Endometrium (tissue), 2 donors: ENCODE data around the gene ATP2A2.

Source experiments
- FAIRE-seq: peaks from 2 replicates; lab custom pipeline; 2012; peaks lifted over from hg19 to GRCh38; lab: Jason Lieb, UNC
- donor health status: control.
- donor health status: control.

The ATP2A2 gene

DNA sequence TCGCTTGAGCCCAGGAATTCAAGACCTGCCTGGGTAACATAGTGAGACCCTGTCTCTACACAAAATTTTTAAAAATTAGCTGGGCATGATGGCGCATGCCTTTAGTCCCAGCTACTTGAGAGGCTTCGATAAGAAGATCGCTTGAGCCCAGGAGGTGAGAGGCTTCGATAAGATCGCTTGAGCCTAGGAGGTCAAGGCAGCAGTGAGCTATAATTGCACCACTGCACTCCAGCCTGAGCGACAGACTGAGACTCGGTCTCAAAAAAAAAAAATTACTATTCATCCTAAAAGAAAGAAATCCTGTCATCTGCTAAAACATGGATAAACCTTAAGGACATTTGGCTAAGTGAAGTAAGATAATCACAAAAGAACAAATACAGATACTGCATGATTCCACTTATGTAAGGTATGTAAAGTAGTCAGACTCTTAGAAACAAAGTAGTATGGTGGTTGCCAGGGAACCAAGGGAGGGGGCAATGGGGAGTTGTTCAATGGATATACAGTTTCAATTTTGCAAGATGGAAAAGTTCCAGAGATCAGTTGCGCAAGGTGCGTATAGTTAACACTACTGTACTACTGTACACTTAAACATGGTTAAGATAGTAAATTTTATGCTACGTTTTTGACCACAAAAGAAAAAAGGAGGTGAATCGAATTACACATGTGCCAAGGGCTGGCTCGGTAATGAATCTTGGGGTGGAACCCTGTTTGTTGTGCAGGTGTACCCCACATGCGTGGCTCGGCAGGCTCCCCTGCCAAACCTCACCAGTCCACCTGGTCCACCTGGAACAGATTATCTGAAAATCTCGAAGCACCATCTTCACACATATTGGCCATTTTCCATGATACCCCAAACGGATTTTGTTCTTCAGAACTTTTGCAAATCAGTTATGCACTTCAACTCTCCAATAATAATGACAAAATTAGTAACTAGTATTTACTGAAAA lies 18.3 kb upstream of the ATP2A2 start:
- no peak for FAIRE-seq

DNA sequence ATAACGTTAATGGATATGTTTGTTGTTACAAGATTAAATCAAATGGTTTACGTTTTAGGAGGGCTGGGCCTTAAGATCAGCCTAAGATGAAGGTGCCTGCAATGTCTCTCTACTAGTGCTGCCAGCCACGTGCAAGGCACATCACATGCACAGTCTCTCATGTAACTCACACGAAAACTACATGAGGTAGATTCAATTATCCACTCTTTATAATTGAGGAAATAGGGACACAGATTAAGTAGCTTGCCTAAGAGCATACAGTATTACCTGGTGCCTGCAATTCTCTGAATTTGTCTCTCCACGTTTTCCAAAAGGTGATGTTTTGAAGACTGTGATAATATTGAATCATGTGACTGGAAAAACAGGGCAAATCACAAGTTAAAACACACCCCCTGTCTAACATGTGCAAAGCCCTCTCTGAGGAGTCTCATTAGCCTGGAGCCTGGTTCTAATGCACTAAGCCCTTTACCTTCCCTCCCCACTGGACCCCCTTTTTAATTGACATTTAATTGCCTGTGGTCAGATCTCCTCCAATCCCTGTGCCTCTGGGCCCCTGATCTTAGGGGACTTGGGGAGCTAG lies 14.6 kb upstream of the ATP2A2 start:
- FAIRE-seq, result no peak

DNA sequence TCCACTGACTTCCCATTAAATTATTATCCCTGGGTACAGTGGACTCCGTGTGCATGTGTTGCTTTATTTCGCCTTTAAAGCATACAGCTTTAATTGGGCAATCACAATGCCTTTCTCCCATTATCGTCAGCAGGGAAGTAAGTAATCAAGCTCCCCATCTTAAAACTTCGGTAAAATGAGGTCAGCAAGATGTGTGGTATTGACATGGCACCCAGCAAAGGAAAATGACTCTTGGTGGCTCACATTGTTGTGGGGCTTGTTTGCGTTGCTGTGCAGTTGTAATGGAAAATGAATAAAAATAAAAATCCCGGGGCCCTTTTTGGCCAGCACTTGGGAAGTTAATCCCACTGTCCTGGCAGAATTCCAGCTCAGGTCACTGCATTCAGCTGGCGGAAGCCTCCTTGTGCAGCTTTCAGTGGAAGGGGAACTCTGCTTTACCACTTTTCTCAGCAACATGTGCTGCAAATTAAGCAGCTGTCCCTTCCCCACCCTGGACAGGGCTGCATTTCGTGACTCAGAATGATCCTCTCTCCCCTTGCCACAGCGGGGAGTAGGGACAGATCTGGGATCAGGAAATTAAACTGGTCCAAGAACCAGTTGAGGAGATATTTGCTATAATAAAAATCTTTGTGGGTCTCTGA lies 13.9 kb upstream of the ATP2A2 start:
- FAIRE-seq, result no peak

DNA sequence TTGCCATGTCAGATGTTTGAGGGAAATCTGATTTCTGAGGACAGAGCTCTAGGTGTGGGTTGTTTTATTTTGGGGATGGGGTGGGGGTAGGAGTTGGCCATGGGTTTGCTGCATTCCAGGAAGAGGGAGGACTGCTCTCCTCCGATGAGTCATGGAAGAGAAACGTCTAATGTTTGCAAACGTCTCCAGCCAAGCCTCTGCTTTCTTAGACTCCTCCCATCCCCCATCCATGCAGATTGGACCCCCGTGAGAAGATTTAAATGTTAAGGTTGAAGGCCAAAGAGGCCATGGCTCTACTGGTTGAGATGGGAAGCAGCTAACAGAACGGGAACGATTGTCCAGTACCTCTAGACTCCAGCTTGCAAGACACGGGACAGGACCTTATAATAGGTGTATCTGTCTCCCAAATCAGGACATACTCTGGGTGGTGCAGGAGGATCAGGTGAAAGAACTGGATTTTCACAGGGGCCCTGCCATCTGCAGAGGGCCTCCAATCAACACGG lies 11.4 kb upstream of the ATP2A2 start:
- FAIRE-seq, result no peak

DNA sequence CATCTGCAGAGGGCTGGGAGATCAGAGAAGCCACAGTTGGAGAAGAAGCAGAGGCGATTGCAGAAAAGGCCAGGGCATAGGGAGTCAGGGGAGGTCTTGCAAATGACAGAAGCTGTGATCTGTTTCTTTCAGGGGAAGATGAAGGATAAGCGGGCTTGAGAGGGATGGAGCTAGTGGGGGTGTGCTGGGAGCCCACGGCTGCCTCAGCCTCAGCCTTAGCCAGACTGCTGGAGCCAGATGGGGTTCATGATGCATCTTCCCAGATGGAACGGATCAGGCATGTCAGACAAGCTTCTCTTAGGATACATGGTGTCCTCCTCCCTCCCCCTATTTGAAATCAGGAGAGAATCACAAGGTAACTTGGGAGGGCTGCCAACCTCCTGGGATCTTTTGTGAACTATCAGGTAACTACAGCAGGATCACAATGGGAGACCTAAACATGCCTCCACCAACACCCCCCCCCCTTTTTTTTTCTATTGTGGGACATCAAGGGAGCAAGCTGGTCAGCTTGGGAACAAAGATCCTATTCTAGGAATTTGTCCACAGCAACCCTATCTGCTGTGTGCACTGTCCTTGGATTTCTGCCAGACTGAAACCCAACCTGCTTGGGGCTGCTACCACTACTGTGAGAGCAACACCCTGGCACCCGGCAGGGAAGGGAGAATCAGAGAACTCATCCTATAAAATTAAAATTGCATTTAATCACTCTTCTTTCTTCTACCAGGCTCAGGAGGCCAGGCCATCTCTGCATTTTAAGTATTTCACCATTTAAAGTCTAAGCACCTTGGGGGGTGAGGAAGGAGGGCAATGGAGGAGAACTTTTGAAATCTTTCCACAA lies 10.7 kb upstream of the ATP2A2 start:
- FAIRE-seq, result no peak

DNA sequence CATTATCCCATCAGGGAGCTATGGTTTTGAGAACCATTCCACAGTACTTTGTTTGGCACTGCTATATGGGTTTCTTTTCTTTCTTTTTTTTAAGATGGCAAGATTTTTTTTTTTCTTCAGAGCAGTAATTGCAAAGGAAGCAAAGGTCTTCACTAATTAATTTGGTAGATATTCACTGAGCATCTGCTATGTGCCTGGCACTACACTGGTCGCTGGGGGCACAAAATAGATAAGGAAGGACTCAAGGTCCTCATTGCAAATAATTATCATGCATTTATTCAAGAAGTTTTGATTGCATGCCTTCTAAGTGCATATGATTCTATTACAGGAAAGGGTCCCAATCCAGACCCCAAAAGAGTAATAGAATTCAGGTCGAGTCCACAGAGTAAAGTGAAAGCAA lies 10.0 kb upstream of the ATP2A2 start:
- no peak for FAIRE-seq

DNA sequence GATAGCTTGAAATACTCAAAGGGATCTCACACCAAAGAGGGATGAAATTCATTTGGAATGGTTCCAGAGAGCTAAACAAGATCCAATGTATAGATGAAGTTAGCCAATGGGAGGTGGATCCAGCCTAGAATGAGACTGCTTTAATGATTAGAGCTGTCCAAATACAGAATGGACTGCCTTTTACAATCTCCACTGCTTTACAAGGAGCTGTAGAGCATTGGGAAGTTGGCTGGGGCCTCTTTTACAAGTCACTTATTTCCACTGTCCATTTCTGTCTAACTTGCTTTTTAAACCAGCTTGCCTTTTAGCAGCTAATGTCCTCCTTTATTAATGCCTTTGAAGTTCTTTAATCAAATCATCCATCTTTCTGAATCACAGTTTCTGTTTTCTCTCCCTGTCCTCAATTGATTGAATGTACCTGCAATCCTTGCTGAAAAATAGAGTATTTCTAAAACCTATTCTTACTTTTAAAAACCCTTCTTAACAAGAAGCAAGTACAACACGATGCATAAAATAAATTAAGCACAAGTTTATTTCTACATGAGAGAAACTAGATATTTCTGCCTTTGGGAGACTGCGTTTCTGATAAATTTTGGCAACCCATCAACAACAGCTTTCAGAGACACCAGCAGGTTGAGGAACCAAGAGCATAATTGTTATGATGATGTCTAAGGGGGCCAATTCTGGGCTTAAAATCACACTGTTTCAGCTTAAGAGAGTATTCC lies 3.4 kb upstream of the ATP2A2 start:
- FAIRE-seq, result no peak

DNA sequence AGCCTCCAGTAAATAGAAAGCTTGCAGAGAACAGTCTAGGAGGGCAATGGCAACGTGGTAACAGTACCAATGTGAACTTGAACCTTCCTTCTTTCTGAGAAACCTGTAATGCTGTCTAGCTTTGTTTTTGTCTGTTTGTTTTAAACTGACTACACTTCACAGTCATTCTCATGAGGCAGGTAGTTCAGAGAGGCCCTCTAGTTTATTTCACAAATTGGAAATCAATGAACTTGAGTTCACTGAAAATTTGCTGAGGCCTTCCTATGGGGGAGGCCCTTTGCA lies 2.9 kb upstream of the ATP2A2 start:
- no peak for FAIRE-seq

DNA sequence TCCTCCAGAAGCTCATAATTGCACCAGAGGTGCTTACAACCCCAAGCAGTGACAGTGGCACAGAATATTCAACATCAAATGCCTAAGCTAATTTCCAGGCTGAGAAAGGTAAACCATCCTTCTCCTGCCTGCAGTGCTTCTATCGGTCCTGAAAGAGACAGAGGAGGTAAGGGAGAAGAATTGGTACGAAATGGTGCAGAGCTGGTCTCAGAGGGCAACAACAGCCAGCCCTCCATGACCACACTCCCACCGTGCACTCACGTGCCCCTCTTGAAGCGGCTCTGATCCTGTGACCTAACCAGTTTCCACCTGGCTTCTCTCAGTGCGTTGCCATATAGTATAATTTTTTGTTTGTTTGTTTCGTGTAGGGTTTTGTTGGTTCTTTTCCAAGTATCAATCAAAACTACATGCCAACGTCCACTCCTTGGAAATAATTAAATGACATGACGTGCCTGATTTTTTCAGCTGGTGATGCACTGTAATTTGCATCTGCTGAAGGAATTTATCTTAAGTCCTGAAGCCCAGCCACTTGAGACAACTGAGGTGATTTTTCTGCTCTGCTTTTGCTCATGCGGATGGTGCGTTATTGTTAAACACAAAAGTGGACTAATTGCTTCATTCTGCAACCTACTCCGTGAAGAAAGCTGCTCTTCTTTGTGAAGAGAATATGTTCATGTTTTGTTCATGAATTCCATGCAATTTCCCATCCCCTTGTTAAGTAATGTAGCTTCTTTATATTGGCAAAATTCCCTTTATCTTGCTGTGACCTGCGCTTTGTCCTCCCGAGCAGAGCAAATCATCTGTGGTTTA lies 1.3 kb upstream of the ATP2A2 start:
- FAIRE-seq, result no peak

DNA sequence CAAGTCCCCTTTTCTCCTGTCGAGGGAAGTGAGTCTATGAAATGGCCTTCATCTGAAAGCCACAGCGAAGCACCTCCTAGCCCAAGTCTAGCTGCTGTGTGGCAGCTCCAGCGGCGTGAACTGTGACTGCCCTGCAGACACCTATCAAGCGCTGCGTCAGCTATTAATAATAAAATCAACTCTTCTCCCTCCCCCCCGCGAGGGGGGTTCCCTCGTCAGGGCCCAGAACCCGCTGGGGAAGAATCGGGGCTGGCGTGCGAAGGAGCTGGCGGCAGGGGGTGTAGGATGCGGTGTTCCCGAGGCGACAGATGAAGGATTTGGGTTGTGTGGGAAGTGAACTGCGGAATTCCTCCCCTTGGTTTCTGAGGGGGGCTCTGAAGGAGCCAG lies 662 bp upstream of the ATP2A2 start:
- FAIRE-seq, result no peak

DNA sequence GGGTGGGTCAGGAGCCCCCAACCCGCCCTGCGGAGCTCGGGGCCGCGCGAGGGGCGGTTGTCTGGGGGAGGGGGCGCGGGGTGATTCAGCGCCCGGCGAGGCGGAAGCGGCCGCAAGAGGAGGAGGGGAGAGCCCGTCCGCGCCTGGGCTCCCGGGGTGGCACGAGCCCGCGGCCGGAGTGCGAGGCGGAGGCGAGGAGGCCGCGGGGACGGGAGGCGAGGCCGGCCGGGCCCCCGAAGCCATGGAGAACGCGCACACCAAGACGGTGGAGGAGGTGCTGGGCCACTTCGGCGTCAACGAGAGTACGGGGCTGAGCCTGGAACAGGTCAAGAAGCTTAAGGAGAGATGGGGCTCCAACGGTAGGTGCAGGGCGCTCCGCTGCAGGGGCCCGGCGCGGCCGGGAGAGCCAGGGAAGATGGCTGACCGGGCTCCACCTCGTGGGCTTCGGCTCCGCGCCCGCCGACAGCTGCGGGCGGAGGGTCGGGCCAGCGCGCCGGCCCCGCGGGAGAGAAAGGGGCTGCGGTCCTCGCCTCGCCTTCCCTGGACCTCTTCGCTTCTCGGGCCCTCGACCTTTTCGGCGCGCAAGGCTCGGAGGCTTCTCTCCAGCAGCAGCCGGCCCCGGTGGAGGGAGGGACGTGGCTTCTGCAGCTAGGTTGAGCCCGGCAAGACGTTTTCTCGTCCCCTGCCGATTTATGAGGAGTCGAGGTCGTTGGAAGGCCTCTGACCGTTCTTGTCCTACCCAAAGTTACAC lies 677 bp downstream of the ATP2A2 start:
- no peak for FAIRE-seq

DNA sequence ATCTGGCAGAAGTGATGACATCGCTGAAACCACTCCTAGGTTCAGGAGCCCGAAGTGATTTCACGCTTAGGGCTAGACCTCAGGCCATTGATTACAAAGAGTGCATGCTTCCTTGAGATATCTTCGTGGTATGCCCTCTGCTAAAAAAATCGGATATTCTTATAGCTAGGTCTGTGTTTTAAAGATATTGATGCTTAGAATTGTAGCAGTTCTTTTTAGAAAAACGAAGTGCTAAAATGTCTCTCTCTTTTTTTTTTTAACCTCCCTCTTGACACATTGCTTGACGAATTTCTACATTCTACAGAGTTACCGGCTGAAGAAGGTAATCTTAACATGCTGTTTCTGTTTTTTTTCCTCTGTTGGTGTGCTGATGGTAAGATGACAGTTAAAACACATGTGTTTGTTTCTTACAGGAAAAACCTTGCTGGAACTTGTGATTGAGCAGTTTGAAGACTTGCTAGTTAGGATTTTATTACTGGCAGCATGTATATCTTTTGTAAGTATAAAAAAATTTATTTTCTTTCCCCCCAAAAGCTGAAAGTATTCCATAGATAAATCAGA lies 1.3 kb downstream of the ATP2A2 start:
- no peak for FAIRE-seq

DNA sequence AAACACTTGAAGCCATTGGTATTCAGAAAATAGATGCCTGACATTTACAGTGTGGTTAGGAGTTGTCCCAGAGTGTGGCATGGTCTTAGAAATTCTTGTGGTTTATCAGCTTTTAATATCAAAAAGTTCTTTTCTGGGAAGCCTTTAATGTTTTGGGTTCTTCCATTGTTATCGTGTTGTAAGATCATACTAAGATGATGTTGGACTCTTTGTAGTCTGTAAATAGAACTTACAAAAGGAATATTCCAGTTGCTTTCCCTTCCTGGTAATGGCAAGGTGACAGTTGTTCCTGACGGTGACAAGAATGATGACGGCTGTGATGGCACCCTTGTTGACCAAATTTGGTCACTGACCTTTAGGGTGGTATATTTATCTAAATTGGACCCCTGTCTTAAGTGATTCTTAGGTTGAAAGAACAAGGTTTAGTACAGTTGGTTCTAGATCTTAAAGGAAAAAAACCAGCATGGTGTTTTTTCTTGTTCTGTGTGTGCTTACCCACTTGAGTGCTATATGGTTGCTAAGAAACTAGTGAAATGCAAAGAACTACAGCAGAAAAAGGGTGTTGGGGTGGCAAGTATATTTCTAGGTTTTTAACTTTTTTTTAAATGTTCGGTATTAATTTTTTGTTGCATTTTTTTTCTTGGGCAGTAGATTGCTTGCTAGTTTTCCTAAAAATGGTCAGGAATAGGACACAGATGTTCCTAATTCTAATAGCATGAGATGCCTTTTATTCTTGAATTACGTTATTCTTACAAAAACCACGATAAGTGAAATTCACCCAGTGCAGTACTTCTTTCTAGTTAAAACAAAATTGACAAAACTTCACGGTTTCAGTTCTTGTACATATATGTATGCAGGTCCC lies 2.1 kb downstream of the ATP2A2 start:
- FAIRE-seq, result no peak

DNA sequence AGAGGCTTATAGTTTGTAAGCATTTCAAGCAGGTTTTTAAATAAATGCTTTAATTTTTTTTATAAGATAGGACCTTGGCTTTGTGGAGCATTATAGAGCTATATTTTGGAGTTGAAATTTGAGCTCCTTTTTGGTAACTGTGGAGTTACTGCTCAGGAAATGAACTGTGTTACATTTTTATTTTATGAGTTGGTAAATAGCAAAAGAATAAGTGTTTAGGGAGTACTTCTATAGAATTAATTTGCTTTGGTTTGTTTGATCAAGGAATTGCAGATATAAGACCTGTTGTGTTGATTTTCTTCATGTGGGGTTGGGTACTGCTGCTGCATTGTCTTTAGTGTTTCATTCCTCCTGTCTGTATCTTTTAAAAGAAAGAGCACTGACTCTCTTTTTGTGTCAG lies 3.5 kb downstream of the ATP2A2 start:
- FAIRE-seq, result no peak

DNA sequence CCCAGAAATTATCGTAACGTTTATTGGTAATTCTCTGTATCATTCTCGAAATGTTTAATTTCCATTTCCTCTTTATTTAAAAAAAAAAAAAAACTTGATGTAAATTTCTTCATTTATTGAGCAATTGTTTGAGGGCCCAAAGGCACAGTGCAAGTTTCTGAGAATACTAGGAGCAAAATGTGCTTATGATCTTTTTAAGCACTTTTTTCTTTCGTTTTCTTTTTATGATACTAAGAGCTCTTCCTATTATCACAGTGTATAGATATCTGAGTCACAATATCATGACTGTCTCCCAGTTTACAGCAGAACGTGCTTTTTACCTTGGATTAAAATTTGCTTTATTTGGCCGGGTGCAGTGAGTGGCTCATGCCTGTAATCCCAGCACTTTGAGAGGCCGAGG lies 5.6 kb downstream of the ATP2A2 start:
- FAIRE-seq, result no peak

DNA sequence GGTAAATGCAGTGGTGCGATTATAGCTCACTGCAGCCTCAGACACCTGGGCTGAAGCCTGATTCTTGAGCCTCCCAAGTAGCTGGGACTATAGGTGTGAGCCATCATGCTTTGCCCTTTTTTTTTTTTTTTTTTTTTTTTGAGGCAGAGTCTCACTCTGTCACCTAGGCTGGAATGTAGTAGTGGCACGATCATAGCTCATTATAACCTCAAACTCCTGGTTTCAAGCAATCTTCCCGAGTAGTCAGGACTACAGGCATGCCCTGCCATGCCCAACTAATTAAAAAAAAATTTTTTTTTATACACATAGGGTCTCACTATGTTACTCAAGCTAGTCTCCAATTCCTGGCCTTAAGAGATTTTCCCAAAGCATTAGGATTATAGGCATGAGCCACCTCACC lies 6.9 kb downstream of the ATP2A2 start:
- no peak for FAIRE-seq

DNA sequence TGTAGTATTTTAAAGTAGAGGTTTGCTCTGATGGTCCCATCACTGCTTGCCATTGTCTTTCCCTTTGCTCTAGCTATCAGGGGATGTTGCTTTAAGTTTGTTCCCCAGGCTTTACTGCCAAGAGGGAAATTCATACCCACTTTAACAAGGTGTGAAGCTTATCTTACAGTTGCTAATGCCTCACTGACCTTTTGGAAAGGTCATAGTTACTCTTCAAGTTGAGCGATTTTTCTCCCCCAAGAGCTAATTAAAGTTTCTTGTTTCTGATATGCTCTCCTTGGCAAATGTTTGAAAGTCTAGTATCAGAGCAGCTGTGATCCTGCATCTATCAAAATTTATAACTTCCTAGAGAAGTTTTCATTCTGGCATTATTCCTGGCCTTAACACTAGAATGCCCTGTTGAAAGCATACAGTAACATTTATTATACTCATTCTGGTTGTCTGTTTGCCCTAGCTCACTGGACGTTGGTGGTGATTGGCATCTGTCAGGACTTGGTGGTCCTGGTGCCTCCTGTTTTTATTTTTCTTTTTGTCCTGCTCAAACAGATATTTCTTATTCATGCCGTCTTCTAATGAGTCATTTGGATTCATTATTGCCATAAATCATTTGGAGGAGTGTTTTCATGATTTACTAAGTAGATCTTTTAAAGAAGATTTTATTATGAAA lies 8.1 kb downstream of the ATP2A2 start:
- FAIRE-seq, result no peak

DNA sequence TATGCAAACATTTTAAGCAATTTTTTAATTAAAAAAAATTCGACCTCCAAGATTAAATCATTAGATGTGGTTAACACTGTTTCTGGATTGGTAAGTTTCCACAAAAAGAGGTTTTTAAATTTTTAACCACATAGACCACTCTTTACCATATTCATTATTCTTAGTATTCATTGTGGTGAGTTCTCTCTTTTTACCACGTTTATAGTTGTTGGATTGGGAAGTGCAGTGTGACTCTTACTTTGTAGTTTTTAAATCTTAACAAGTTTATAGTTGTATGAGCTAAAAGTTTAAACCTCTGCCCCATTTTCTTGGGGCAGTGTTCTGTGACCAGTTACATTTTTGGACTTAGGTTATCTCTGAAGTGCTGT lies 8.6 kb downstream of the ATP2A2 start:
- FAIRE-seq, result no peak
